GM12892 (cell line): ENCODE measurements around the gene PTPRH.

ENCODE experiments used
- DNase-seq: peaks from one replicate; pipeline ENCODE4 v3.0.0; 2011; ENCODE audit not compliant: insufficient read length
- FAIRE-seq: peaks from 2 replicates; lab custom pipeline; 2011; peaks lifted over from hg19 to GRCh38; lab: Jason Lieb, UNC
- POLR2A ChIP-seq: IDR thresholded peaks from 2 replicates; pipeline ENCODE4 v1.6.1; 2011; ENCODE audit warnings: low read depth, low read length, control low read depth
- POLR2AphosphoS5 ChIP-seq: IDR thresholded peaks from 2 replicates; pipeline ENCODE4 v1.6.1; 2011; ENCODE audit warnings: low read depth, low read length, control low read depth
- TAF1 ChIP-seq: IDR thresholded peaks from 2 replicates; pipeline ENCODE4 v1.6.1; 2011; ENCODE audit warnings: low read depth, mild to moderate bottlenecking, control low read depth, low read length, borderline replicate concordance

PTPRH gene

DNA sequence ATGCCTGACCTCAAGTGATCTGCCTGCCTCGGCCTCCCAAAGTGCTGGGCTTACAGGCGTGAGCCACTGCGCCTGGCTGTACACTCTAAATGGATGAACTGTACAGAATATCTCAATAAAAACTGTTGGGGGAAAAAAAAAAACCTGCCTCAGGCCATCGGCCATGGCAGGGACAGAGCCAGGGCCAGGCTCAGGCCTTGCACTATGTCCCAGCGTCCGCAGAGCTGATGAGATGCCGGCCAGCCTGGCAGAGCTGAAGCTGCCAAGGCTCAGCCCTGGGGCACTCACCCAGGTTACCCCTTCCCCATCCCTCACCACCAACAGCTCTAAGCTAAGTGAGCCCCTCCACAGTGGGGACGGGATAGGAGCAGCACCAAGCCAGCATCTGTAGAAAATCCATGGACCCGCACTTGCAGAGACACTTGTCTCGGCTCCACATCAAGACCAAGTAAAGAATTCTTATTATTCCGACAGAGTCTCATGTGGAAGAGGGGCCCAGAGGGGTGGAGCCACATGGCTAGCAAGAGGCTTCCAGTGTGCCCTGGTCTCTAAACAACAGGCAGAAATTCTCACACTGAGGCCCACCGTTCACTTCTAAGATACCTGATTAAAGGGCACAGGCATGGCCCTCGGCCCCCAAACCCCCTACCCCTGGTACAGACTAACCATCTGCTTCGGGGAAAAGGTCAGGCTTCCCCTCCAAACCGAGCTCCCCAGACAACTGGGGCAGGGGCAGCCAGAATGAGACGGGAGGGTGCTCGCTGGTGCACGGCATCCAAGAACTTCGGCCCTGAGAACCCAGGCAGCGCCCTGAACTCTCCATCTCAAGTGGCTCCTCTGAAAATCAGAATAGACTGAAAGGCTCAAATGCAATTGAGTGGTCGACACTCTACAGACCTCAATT is 43.7 kb upstream of the PTPRH start:
- no peak for FAIRE-seq
- no peak for TF ChIP-seq TAF1
- no peak for TF ChIP-seq POLR2A
- TF ChIP-seq POLR2AphosphoS5: no peak
- no peak for DNase-seq

DNA sequence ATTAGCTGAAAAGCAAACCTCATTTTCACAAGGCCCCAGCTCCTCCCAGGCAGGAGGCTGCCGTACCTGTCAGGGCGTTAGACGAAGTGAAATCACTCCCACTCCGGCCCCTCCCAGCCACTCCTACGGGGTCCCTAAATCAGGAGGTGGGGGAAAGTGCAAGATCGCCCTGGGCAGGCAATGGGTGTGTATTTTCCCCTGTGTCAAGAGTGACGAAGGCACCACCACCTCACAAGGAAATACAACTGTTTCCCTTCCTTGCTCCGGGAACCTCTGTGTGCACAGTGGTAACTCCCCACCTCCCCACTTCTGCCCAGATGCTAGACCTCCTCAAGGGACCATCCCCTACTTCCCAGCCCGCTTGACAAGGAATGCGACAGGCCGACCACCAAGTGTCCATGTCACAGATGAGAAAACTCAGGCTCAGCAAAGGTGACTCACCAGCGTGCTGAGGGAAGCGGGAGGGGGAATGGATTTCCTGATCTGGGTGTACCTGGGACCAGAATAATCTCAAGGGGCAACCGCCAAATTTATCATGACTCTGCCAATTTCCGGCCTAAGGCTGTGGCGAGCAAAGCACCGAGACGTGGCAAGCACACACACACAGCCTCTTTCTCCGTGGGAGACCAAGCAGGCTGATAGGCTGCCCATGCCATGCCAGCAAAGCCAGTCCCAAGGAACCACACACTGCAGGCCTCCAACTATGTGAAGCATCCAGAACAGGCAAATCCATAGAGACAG is 42.2 kb upstream of the PTPRH start:
- FAIRE-seq (peak; percentile 91), DNase-seq (no peak)
- TF ChIP-seq POLR2A (no peak), POLR2AphosphoS5 (no peak), TAF1 (no peak)

DNA sequence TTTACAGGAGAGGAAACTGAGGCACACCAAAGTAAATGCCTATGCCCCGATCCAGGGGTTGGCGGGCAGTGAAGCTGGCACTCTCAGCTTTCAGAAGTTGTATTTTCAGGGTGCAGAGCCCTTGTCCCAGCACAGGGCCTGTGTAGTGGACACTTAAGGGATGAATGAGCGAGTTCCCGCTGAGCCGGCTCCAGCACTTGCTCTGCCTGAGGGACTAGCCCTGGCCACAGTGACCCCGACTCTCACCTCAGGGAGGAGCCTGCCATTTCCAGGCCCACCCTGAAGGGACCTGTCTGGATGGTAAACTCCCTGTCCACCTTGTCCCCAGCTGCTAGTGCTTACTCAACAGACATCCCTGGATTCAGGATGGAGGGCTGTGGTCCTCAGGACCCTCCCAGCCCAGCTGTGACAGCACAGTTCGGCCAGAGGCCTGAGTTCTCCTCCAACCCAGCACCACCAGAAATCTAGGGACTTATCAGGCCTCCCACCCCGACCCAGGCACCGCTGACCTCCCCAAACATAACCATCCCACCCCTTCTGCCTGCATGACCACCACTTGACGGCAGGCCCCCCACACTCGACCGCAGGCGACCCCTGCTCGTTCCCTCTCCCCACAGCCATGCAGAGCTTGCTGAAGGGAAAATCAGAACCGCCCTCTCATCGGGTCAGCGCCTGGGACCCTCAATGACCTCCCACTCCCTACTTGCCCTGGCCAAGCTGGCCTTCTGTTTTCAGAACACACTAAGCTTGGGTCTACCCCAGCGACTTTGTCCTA is 41.1 kb upstream of the PTPRH start:
- FAIRE-seq (no peak), DNase-seq (no peak)
- no peak for TF ChIP-seq POLR2AphosphoS5
- TF ChIP-seq POLR2A: no peak
- no peak for TF ChIP-seq TAF1

DNA sequence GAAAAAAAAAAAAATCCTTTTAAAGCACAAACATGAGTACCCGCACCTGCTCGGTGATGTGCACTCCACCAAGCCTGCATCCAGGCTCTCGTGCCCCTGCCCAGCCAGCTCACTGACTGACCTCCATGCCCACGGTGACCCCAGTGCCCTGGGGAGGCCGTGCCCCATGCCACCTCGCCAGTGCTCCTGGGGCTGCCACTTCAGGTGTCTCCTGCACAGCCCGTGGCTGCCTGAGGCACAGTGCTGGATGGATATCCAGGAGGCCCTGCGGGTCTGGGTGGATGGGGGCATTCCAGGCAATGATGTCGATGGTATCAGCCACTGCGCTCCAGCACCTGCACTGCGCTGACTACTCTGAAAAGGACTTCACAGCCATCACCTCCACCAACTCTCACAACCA is 40.5 kb upstream of the PTPRH start:
- FAIRE-seq: no peak
- TF ChIP-seq POLR2A (no peak), TAF1 (no peak), POLR2AphosphoS5 (no peak)
- DNase-seq: no peak

DNA sequence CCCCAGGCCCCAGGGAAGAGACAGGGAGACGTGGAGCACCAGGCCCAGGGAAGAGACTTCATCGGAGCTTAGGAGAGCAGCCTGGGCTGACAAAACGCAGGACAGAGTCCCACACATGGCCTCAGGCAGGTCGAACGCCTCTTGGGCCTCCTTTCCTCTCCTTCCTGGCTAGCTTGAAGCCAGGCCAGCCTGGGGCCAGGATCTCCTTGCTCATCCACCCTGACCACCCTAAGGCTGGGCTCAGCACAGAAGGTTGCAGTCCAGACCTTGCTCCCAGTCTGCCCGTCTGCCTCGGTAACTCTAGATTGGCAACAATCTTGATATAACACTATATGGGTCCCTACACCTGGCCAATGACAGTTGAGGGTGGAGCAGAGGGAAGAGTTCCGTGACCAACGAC is 39.4 kb upstream of the PTPRH start:
- DNase-seq: no peak
- FAIRE-seq: no peak
- TF ChIP-seq POLR2A: no peak
- TF ChIP-seq POLR2AphosphoS5: no peak
- no peak for TF ChIP-seq TAF1

DNA sequence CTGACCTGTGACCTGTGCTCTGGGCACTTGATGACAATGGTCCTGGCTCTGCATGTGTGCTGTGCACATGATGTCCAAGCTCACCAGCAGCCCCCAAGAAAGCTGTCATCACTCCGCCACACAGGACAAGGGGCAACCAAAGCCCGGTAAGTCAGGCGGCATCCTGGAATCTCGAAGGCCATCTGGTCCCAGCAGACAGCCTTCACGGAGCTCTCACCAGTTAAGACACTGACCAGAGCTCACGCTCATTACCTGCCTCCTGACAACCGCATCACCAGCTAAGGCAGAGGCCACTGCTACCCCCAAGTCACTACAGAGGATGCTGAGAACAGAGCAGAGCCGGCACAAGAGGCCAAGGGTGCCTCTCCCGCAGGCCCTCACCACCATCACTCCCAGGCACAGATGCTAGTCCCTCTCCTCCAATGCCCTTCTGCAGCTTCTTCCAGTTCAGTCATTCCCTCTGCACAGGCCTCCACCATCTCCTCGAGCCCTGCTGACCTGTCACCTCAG is 38.9 kb upstream of the PTPRH start:
- DNase-seq (no peak), FAIRE-seq (no peak)
- TF ChIP-seq POLR2AphosphoS5 (no peak), POLR2A (no peak), TAF1 (no peak)

DNA sequence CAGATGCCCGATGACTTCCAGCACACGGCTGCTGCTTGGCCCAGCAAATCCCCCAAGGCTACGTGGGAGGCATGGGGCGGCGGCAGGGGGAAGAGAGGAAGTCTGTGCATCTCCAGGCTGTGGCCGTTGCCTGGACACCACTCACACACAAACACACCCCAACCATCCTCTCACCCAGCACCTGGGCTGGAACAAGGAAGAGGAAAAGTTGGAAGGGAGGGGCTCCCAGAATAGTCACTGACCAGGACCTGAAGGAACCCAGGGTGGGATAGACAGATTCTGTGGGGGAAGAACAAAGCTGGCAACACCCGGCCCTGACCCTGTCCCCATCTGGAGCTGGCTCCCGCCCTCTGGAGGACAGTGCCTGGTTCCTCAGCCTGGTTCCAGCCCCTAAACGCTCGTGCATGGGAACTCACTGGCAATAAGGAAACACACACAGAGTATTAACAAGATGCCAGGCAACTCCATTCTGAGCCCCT is 38.4 kb upstream of the PTPRH start:
- no peak for DNase-seq
- TF ChIP-seq POLR2AphosphoS5 (no peak), POLR2A (no peak), TAF1 (no peak)
- FAIRE-seq: no peak

DNA sequence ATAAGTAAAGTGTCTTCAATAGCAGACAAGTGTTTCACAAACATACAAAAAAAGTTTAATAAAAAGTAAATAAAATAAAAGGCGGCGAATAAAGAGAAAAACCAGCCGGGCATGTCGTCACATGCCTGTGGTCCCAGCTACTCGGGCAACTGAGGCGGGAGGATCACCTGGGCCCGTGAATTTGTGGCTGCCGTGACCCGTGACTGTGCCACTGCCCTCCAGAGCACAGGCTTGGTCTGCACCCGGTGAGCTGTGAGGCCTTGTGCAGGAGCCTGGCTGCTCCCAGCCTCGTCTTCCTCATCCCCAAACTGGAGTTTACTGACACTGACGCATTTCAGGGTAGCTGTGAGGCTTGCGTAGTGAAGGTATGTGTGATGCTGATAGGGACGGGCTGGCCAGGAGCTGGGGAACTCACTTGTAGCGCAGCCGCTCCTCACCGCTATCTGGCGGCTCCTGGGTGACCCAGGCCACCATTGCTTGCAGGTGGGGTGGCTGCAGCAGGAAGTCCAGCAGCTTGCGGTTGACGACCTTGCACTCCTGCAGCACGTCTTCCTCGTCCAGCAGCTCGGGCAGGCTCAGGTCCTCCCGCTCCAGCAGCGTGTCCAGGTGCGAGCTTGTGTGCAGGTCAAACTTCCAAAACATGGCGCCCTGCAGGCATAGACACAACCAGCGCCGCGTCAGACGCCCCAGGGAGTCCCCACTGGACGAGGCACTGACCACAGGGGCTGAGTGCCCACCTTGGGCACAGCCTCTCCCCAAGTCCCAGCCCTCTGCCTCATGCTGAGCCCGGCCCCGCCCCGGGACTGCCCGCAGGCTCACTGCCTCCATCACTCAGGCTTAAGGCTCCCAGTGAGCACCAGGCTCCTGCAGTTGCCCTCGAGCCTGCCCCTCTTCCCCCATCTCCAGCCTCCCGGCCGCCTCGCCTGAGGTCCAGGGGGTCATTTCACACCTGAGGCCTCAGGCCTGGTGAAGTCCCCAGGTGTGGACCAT is 37.5 kb upstream of the PTPRH start:
- TF ChIP-seq POLR2AphosphoS5: no peak
- no peak for TF ChIP-seq POLR2A
- no peak for TF ChIP-seq TAF1
- DNase-seq: no peak
- FAIRE-seq: no peak

DNA sequence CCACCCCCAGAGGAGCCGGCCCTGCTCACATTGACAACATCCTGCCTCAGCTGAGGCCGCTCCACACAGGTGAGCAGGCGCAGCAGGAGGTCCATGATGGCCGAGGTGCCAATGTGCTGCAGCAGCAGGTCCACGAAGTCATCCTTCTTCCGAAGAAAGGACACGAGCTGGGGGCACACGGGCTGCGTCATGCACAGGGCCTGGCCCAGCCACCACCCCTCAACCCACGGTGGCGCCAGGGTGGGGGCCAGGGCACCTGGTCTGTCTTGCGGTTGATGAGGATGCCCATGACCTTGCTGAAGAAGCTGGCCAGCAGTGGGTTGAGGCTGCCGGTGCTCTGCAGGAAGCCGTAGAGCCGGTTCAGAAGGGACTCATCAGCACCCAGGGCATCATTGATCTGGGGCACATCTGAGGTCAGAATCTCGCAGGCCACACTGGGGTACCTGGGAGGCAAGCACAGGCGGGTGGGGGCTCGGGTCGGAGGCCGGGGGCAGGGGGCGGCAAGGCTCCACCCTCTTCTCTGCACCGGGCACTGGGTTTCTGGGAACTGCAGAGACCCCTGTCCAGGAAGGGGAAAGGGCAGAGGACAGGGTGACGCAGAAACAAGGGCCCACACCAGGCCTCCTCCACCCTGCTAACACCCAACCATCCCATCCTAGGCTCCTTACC is 36.1 kb upstream of the PTPRH start:
- no peak for TF ChIP-seq TAF1
- no peak for TF ChIP-seq POLR2A
- no peak for TF ChIP-seq POLR2AphosphoS5
- DNase-seq: no peak
- FAIRE-seq: no peak
